Measurements from ENCODE around the gene LGR5.

LGR5 gene

GRCh38 chr12:71536939-71537622 is 97.5 kb downstream of the LGR5 start:
- TF ChIP-seq CTCF (IDR thresholded peaks at IDR 0.05; ENCODE audit: low read length, missing control alignments), result no peak
- DNase-seq (ENCODE audit: low read depth), result no peak
- H3K4me3 ChIP-seq (replicated peaks; ENCODE audit: low read depth, low read length), result no peak overlapping the region

GRCh38 chr12:71538807-71539206 is 99.2 kb downstream of the LGR5 start:
- DNase-seq (ENCODE audit: low read depth), result no peak
- TF ChIP-seq CTCF (IDR thresholded peaks at IDR 0.05; ENCODE audit: low read length, missing control alignments), result no peak
- H3K4me3 ChIP-seq (replicated peaks; ENCODE audit: low read depth, low read length), result no peak overlapping the region

- DNase-seq (ENCODE audit: low read depth), result no peak
- TF ChIP-seq CTCF (IDR thresholded peaks at IDR 0.05; ENCODE audit: low read length, missing control alignments), result no peak
- no peak overlapping the region for H3K4me3 ChIP-seq (replicated peaks; ENCODE audit: low read depth, low read length)
Measured at GRCh38 chr12:71541583-71541982, 102.0 kb downstream of the LGR5 start.

- TF ChIP-seq CTCF (IDR thresholded peaks at IDR 0.05; ENCODE audit: low read length, missing control alignments), result no peak
- no peak overlapping the region for H3K4me3 ChIP-seq (replicated peaks; ENCODE audit: low read depth, low read length)
- DNase-seq (ENCODE audit: low read depth), result no peak
Measured at GRCh38 chr12:71546322-71546861, 106.8 kb downstream of the LGR5 start.

- no peak for TF ChIP-seq CTCF (IDR thresholded peaks at IDR 0.05; ENCODE audit: low read length, missing control alignments)
- H3K4me3 ChIP-seq (replicated peaks; ENCODE audit: low read depth, low read length), result no peak overlapping the region
- DNase-seq (ENCODE audit: low read depth), result no peak
Measured at GRCh38 chr12:71548893-71549292, 109.3 kb downstream of the LGR5 start.

- no peak overlapping the region for H3K4me3 ChIP-seq (replicated peaks; ENCODE audit: low read depth, low read length)
- DNase-seq (ENCODE audit: low read depth), result peak; percentile 43
- TF ChIP-seq CTCF (IDR thresholded peaks at IDR 0.05; ENCODE audit: low read length, missing control alignments), result peak; percentile 44
Measured at GRCh38 chr12:71551529-71551928, 111.9 kb downstream of the LGR5 start.

Measured in fibroblast of pulmonary artery (primary cell).